Stimulated activated CD4-positive, alpha-beta T cell treated with anti-CD3 and anti-CD28 coated beads, Interleukin-1b, Interleukin-23, amount 100 ng/mL, for 48 hours (primary cell): ENCODE data around the gene PRKAR1B.
"Not testable (repeated sequence)": the region's sequence is repeated elsewhere in the genome, so short reads cannot be mapped to it uniquely, and the experiment has no call there.

Experiments used
- DNase-seq: peaks from one replicate; pipeline ENCODE4 v3.0.0-alpha.2; 2020

Gene PRKAR1B

GRCh38 chr7:638256-639011, 88.6 kb downstream of the PRKAR1B start:
- no peak for DNase-seq

- DNase-seq = no peak
These were observed 89.3 kb downstream of the PRKAR1B start for GRCh38 chr7:637826-638225.

GRCh38 chr7:636396-636795, 90.7 kb downstream of the PRKAR1B start:
- peak; percentile 34 for DNase-seq

- DNase-seq = not testable (repeated sequence)
These were observed 91.2 kb downstream of the PRKAR1B start for GRCh38 chr7:635687-636382.

- DNase-seq = no peak
These were observed 91.9 kb downstream of the PRKAR1B start for GRCh38 chr7:635227-635626.

GRCh38 chr7:633381-634018, 93.6 kb downstream of the PRKAR1B start:
- DNase-seq = no peak

- no peak for DNase-seq
These were observed 94.3 kb downstream of the PRKAR1B start for GRCh38 chr7:632831-633210.

- DNase-seq = no peak
These were observed 94.9 kb downstream of the PRKAR1B start for GRCh38 chr7:631964-632830.

GRCh38 chr7:631291-631711, 95.8 kb downstream of the PRKAR1B start:
- DNase-seq = no peak

- no peak for DNase-seq
These were observed 96.5 kb downstream of the PRKAR1B start for GRCh38 chr7:630539-630938.

GRCh38 chr7:630111-630511, 97.0 kb downstream of the PRKAR1B start:
- no peak for DNase-seq

GRCh38 chr7:628826-629225, 98.3 kb downstream of the PRKAR1B start:
- no peak for DNase-seq

GRCh38 chr7:628402-628763, 98.7 kb downstream of the PRKAR1B start:
- DNase-seq = no peak

GRCh38 chr7:627661-628401, 99.2 kb downstream of the PRKAR1B start:
- no peak for DNase-seq

GRCh38 chr7:625376-625971, 101.6 kb downstream of the PRKAR1B start:
- DNase-seq = no peak

- DNase-seq = no peak
These were observed 103.6 kb downstream of the PRKAR1B start for GRCh38 chr7:623464-623863.

- DNase-seq = no peak
These were observed 105.4 kb downstream of the PRKAR1B start for GRCh38 chr7:621572-622285.

- no peak for DNase-seq
These were observed 106.2 kb downstream of the PRKAR1B start for GRCh38 chr7:620885-621284.

- peak; percentile 26 for DNase-seq
These were observed 107.0 kb downstream of the PRKAR1B start for GRCh38 chr7:620056-620455.

- DNase-seq = no peak
These were observed 107.7 kb downstream of the PRKAR1B start for GRCh38 chr7:619368-619840.
